ENCODE measurements around the gene ARPC3.
"Not testable (repeated sequence)": the region's sequence is repeated elsewhere in the genome, so short reads cannot be mapped to it uniquely, and the experiment has no call there.

Gene ARPC3

DNA sequence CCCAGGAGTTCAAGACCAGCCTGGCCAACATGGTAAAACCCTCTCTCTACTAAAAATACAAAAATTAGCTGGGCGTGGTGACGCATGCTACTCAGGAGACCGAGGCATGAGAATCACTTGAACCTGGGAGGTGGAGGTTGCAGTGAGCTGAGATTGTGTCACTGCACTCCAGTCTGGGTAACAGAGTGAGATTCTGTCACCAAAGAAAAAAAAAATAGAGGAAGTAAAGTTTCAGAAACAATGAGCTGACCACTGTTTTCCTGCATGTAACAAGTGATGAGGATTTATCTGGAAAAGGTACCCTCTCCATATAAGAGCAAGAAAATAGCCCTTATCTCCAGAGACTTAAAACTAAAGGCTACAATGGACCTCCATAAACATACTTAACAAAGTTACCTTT, 33.0 kb downstream of the ARPC3 start:
- not testable (repeated sequence) for DNase-seq (ENCODE audit: low read depth)

DNA sequence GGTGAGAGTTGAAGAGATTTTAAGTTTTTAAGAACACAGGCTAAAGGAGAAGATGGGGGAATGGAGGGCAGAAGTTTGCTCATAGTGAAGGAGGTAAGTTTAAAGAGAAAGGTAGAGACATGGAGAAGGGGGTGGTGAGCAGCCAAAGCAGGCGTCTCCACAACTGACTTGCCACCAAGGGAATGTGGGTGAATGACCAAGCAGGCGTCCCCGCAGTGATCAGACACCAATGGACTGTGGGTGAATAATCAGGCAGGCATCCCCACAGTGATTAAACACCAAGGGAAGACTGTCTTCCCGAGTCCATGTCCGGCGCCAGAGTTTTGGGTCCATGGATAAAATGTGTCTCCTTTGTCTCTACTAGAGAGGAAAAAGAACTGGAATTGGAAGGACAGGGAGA, 40.1 kb downstream of the ARPC3 start:
- DNase-seq (ENCODE audit: low read depth): not testable (repeated sequence)

DNA sequence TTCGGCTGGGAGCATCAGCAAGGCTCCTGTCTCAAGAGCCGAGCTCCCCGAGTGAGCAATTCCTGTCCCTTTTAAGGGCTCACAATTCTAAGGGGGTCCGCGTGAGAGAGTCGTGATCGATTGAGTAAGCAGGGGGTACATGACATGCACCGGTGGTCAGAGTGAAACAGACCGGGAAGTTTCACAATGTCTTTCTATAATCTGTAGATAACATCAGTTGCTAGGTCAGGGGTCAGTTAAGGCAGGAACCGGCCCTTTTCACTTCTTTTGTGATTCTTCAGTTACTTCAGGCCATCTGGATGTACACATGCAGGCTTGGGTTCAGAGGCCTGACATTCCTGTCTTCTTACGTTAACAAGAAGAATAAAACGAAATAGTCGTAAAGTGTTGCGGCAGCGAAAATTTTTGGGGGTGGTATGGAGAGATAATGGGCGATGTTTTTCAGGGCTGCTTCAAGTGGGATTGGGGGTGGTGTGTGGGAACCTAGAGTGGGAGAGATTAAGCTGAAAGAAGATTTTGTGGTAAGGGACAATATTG, 44.9 kb downstream of the ARPC3 start:
- DNase-seq (ENCODE audit: low read depth): not testable (repeated sequence)

DNA sequence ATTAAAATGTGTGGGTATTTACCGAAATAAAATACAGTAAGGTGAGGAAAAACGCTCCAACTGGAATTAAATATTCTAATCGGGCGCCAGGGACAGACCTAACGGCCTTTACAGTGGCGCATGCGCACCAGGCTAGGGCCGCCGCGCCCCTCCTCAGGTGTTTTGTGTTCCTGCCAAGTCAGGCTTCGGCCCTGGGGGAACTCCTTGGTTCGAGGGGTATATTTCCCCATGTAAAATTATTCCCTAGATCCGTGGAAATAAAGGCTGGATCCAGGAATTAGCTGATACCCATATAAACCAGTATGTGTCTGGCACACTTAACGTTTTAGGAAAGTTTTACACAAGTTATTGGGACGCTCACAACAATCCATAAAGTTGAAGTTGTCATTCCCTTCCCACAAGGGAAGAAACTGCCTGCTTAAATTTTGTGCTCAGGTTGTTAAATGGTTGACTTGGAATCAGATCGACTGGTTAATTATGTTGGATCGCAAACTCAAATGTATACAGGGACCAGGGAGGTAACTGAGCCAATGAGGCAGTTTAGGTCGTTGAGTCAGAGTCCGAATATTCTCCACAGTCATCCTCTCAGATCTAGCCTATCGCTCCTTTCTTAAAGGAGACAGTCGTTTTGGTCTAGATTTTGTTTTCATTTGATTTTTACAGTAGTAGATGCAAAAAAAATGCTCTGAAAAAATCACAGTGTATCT, 46.0 kb downstream of the ARPC3 start:
- peak; percentile 62 for DNase-seq (ENCODE audit: low read depth)

DNA sequence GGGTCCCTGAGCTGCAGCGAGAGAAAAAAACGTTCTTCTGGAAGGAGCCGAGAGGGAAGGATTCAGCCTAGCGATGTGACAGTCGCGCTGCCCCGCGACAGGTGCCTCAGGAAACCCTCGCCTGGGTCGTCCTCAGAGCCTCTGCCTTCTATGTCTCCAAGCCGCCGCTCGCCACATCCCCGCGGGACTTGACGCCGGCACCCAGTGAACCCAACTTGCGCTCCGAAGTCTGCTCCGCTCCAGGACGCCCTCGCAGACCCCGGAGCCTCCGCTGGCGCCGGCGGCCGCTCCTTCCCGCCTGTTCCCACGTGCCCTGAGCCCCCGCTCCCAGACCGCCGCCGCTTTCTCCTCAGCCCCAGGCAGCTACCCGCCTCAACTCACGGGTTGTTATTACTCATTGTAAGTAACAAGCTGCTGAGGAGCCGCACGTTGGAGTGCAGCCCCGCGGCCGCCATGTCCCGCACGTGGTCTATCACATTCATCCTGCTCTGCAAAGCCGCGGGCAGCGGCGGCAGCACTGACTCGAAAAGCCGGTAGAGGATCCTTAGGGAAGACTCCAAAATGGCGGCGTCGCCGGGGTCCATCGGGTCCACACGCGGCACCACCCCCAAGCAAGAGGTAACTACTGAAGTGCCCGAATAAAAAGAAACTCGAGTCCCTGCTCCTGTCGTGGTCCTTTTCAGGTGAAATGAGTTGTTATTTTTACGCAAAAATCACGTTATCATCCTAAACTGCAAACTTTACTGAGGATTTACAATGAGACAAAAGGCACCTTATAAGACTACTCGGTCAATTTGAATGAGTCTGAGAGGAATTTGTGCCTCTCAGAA, 46.8 kb downstream of the ARPC3 start, which contains the start of gene ANAPC7:
Gene ANAPC7 (minus strand): TSS at position 563 of the 830 bp plus-strand sequence. CDS start 81 bp downstream, at position 482.
- peak; percentile 79 for DNase-seq (ENCODE audit: low read depth)

All from HS-27A (cell line).